ENCODE measurements around the gene ST3GAL5.
"Not testable (repeated sequence)": the region's sequence is repeated elsewhere in the genome, so short reads cannot be mapped to it uniquely, and the experiment has no call there.

ST3GAL5 gene

DNA sequence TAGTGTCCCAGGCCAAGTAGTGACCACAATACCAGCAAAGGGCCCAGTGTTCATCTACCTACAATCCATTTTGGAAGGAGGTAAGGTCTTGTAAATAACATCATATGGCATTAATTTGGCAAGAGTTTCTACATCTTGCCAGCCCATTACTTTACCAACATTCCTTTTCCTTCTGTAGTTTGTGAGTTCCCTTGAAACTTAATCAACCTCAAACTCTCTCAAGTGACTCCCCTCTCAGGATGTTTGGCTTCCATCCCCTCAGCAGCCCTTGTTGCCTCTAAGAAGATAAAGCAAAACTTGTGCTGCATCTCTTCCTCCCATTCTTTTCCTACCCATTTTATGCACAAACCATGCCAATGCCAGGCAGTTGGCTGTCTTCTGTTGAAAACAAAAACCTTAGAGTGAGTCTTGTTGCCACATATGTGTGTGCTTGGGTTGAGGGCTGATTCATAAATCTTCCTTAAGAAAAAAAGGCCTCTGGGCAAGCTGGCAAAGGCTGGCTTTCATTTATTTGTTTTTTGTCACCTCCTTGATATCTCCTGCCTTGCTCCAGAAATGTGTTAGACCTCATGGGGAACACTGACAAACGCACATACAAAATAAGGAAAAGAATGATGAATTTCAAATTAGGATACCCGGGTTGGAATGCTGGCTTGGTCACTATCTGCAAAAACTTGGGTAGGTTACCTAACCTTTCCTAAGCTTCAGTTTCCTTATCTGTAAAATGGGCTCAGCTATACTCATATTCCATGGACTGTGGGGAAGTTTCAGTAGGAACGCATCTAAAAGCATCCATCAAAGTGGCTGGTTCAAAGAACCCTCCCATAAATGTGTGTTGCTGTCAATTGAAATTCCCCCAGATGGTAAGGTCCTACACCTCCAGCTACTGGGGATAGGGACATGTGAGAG lies 29.4 kb upstream of the ST3GAL5 start:
- no peak for DNase-seq (ENCODE audit: low read depth in 2 of 2)

DNA sequence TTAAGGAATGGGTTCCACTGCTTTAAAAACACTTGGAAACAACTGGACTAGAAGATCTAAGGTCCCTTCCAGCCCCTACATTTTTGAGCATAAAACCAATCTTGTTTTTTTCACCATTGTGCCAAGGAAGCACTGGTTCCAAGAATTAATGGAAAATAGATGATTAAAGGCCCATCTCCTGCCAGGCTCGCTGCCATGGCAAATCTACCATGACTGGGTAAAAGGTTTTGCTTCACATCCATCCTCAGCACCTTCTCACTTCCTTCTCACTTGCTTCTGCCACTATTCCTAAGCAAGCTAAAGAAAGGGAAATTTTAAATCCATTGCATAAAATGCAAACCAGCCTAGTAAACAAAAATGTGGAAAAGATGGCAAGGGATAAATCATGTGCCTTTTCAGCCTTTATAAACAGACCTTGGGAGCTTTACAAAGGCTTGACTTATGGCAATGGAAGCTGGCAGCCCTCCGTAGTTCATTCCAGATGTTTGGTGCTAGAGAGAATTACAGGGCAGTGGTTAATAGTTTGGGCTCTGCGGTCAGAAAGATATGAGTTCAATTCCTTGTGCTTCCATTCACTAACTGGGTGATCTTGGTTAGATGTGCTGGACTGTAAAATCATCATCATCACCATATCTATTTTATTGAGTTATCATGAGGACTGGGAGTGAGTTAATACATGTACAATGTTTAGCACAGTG lies 27.0 kb upstream of the ST3GAL5 start:
- no peak for DNase-seq (ENCODE audit: low read depth in 2 of 2)

DNA sequence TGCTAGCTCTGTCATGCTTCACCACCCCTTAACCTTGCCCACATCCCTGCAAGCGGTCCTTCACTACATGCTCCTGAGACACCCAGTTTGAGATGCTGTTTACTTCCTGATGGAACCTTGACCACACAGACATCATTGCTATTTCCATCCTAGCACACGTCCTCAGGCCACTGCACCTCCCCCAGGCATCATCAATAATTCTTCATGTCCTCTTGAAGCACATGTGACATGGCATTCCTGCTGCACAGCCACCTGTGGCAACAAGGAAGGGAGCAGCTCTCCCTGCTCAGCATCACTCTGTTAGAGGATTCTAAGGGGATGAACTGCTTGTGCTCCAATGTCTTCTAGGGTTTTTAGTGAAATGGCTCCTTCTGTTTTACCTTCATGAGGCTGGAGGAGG lies 26.1 kb upstream of the ST3GAL5 start:
- no peak for DNase-seq (ENCODE audit: low read depth in 2 of 2)

DNA sequence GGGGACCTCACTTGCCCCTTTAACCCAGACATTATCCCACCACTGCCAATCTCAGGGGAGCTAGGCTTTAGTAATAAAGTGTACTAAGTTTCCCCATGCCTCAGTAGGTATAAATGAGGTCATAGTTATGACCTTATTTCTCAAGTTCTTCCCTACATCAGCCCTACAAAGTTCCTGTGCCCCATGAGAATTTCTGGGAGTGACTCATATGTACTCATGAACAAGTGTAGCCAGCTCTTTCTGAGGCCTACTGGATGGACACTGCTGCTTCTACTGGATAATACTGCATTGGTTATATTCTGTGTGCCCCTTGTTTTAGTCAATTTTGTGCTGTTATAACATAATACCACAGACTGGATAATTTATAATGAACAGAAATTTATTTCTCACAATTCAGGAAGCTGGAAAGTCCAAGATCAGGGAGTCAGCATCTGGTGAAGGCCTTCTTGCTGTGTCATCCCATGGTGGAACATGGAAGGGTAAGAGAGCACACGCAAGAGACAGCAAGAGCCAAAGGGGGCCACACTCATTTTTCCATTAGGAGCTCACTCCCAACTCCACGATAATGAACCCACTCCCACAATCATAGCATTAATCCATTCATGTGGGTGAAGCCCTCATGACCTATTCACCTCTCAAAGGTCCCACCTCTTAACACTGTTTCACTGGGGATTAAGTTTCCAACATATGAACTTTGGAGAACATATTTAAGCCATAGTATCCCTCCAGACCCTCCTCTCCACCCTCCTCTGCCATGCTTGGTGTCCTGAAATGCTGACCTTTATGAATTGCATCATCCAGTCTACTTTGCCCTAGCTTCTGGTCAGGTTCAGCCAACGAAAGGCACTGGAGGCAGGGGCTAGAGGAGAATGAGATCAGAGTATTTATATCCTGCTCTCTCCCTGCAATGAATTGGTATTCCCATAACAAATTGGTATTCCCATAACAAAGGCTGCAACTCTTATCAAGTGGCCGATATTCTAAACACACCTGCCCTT lies 25.4 kb upstream of the ST3GAL5 start:
- DNase-seq (ENCODE audit: low read depth in 2 of 2) = no peak

DNA sequence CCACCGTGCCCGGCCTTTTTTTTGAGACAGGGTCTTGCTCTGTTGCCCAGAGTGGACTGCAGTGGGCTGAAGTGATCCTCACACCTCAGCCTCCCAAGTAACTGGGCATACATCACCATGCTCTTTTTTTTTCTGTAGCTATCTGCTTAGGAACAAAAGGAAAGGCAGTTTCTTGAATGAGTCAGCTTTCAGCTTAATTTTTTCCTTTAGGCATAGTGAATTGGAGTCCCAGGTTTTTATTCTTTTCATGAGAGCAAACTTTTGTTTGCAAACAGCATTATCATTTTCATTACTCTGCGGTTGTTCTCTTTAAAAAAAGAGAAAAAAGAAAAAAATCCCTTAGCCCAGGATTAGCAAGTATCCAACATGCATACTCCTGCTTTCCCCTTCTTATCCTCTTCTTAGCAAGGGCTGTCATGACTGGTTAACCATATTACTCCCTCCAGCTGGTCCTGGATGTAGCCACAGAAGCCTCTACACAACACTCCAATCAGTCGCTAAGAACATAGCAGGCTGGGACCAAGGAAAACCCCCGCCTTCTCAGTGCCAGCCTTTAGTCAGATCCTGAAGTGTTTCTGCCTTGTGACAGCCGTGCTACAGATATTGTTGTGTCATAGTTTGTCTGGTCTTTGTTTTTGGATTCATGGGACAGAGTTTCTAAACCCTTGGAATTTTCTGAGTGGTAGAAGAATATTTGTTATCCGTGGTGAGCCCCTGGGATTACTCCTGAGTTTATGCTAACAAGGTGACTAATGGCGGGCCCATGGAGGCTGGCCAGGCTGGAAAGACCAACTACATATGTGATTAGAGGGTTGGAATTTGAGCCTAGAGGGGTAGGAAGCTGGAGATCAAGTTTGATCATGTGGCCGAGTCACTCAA lies 23.3 kb upstream of the ST3GAL5 start:
- DNase-seq (ENCODE audit: low read depth in 2 of 2) = no peak

DNA sequence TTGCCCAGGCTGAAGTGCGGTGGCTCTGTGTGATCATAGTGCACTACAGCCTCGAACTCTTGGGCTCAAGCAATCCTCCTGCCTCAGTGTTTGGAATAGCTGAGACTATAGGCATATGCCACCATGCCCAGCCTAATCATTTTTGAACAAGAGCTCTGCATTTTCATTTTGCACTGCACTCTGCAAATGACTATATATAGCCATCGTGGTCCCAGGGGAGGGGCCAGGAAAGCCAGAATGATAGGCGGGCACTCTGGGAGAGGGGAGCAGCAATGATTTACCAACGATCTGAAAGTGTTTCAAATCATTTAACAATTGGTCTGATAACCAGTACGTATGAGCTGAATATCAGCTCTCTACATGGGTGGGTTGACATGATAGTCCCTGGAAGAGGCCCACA lies 22.3 kb upstream of the ST3GAL5 start:
- no peak for DNase-seq (ENCODE audit: low read depth in 2 of 2)

DNA sequence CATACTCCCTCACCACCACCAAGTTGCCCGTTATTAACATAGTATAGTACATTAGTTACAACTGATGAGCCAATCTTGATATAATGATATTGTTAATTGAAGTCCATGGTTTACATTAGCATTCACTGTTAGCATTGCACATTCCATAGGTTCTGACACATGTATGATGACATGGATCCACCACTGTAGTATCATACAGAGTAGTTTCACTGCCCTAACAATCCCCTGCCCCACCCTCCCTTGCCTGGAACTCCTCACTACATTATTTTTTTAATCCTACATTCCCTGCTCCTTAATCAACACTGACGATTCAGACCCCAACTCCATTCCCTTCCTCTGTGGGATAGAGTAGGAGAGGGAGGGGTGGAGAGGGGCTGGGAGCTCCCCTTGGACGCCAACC lies 20.2 kb upstream of the ST3GAL5 start:
- DNase-seq (ENCODE audit: low read depth in 2 of 2) = no peak

DNA sequence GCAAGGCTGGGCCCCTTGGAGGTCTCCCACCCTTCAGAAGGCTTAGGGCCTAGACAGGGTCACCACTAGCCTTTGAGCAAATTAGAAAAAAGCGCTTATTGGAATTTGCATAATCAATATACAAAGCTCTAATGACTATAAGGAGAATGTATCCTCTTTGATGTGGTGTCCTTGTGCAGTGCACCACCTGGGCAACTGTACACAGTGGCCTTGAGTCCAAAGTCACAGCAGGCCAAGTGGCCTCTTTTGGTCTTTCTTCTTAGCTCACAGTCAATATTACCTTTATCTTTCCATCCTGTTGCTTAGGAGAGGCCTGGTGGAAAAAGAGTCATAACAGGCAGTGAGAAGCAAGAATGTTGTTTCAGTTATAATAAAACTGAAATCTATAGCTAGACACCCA lies 19.7 kb upstream of the ST3GAL5 start:
- no peak for DNase-seq (ENCODE audit: low read depth in 2 of 2)

DNA sequence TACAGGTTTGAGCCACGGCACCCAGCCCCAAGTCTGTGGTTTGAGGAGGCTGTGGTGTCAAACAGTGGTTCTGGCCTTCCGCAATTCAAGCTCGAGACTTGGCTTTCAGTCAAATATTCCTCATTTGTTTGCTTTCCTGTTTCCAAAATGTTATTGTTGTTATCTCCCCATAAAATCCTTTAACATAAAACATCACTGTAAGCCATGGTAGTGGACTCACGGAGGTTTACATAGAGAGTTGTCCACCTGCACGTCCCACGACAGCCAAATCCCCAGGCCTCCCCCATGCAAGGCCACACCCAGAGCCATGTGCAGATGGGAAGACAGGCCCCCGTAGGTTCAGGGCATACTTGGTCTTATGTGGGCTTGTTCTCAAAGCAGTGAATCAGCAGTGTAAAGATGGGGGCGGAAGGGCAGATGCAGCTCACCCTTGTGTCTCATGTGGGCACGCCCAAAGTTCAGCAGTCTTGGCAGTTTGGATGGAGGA lies 18.9 kb upstream of the ST3GAL5 start:
- no peak for DNase-seq (ENCODE audit: low read depth in 2 of 2)

DNA sequence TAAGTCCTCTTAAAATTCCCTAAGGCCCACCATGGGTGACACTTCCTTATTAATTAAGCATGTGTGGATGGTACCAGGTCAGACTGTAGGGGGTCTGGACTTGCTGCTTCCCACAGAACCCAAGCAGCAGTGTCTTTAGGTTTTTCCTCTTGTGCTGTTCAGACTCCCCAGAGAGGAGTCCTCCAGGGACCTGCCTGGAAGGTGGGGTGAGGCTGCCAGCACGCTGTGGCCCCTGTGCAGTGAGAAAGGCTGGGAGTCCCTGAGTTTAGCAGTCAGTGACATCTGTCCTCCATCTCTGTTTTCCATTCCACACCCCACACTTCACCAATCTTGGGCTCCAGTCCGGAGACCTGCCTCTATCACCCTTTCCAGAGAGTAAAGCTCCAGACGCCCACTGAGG lies 18.0 kb upstream of the ST3GAL5 start:
- DNase-seq (ENCODE audit: low read depth in 2 of 2) = no peak

DNA sequence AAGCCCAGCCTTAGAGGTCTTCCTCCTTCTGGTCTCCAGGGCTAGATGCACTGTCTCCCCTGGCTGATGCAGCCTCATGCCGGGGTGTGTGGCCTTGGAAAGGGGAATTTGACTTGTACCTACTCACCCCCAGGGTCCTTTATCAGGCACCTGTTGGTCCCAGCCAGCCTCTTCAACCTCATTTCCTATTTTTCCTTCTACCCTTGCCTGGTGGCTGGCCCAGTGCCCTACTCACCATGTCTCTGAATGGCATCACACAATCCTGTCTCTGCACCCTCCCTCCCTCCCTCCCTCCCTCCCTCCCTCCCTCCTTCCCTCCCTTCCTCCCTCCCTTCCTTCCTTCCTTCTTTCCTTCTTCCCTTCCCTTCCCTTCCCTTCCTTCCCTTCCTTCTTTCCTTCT lies 17.1 kb upstream of the ST3GAL5 start:
- DNase-seq (ENCODE audit: low read depth in 2 of 2) = no peak

DNA sequence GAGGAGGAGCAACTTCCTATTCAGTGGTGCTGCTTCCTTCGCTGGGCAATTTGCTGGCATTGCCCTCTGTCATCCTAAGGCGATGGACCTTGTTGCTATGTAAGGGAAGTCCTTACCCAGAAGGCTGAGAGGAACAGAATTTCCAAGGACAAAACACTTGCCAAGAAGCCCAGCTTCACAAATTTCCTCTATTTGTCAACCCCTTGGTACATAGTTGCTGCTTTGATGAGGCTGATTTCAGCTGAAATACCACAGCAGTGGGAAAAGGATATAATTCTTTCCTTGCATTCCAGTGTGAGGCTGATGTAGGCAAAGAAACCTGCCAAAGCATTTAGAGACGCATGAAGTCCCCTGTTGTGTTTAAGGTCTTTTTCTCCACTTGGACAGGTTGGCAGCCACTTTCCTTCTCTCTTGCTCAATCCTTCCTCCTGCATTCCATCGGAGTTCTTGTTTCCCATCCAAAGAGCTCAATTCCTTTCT lies 16.4 kb upstream of the ST3GAL5 start:
- DNase-seq (ENCODE audit: low read depth in 2 of 2) = no peak

DNA sequence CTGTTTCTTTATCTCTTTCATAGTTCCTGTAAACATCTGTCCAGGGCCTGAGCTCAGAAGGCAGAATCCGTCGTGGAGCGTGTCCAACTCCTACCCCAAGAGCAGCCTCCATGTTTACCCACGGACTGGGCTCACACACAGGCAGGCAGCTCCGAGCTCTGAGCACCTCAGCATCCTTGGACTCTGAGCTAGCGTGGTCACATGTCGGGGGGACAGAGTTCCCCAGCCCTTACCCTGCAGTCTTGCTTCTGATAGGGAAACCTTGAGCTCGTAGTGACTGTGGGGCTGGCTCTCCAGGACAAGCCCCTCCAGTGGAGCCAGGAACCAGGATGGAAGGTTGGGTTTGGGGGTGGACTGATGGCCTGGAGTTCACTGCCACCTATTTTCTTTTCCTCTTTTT lies 15.1 kb upstream of the ST3GAL5 start:
- DNase-seq (ENCODE audit: low read depth in 2 of 2) = no peak

DNA sequence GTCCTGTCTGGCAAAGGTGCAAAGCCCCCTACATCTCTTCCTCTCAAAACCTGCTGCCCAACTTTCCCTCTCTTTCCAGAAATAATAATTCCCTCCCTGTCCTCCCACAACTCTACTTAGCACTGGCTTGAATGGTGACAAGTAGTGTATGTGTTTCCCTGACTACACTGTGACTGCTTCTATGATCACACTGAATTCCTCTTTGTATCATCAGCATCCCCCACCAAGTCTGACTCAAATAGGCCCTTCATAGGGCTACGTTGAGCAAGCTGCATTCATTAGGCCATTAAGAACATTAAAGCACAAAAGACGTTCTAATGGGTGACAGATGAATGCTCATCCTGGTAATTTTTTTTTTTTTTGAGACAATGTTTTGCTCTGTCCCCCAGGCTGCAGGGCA lies 13.7 kb upstream of the ST3GAL5 start:
- DNase-seq (ENCODE audit: low read depth in 2 of 2) = no peak

DNA sequence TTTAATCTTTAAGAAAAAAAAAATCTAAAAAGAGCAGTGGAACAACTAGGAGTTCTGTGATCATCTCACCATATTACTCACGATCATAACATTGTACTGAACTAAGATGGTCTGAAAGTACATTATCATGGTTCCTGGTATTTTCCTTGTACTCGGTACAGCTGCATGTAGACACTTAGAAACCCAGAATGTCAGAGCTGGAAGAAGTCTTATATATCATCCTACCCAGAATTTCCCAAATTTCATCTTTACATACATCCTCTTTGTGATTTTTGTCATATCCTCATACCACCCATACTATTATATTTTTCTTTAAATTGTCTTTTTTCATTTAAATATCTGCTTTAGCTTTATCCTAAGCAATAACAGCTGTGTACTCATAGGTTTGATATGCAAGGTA lies 12.4 kb upstream of the ST3GAL5 start:
- no peak for DNase-seq (ENCODE audit: low read depth in 2 of 2)

DNA sequence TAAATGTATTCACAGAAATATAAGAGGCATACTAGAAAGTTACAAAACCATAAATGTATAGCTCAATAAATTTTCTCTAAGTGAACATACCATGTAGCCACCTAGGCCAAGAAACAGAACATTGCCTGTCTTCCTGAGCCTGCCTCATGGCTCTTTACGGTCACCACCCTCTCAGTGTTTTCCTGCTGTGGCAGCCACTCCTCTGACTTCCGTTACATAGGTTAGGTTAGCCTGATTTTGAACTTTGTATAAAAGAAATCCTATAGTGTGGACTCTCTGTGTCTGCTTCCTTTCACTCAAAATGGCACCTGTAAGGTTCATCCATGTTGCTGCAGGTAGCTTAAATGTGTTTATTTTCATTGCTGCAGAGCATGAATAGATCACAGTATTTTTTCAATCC lies 11.6 kb upstream of the ST3GAL5 start:
- no peak for DNase-seq (ENCODE audit: low read depth in 2 of 2)

DNA sequence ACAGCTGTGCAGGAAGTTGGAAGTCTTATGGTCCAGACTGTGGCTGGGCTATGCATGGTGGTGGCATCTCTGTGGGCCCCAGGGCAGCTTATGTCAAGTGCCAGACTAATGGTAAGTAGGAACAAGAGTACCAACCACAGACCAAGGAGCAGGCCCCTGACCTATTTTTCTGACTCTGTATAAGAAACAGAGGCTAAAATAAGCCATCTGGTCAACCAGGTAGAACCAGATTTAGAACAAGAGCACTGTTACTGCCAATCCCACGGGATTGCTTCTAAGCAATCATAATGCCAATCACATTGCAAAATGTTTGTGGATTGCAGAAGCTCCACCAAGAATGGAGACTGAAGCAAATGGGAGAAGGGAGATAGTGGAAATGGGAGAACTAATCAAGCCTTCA lies 11.1 kb upstream of the ST3GAL5 start:
- no peak for DNase-seq (ENCODE audit: low read depth in 2 of 2)

DNA sequence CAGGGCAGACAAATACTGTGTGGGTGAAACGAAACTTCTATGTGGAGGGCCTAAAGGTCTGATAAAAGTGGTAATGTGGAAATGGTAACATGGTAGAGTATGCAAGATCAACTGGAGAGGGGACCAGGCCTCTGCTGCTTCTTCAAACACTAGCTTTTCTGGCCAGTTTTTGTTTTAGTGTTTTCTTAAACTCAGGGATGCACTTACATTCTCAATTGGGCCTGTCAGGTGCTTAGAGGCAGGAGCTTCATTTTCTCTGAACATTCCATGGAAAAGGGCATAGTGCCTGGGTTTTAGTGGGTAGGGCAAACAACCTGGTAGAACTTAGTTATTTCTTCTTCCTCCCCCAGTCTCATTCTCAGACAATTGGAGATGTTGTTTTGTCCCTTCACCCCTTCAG lies 10.5 kb upstream of the ST3GAL5 start:
- DNase-seq (ENCODE audit: low read depth in 2 of 2) = no peak

DNA sequence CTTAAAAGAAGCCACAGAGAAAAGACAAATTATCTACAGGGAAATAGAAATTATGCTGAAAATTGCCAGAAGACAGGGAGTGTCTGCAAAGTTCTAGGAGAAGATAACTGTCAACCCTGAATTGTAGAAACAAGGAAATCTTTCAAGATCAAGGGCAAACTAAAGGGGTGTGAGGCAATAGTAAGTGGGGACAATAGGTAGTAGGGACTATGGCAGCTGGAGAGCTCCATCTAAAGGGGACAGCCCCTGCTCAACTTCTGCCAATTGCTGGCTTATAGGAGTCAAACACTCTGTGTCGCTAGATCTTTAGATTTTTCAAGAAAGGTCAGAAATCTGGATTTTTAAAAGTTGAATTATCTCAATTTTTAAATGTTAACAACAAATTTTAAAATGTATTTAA lies 10.1 kb upstream of the ST3GAL5 start:
- no peak for DNase-seq (ENCODE audit: low read depth in 2 of 2)

DNA sequence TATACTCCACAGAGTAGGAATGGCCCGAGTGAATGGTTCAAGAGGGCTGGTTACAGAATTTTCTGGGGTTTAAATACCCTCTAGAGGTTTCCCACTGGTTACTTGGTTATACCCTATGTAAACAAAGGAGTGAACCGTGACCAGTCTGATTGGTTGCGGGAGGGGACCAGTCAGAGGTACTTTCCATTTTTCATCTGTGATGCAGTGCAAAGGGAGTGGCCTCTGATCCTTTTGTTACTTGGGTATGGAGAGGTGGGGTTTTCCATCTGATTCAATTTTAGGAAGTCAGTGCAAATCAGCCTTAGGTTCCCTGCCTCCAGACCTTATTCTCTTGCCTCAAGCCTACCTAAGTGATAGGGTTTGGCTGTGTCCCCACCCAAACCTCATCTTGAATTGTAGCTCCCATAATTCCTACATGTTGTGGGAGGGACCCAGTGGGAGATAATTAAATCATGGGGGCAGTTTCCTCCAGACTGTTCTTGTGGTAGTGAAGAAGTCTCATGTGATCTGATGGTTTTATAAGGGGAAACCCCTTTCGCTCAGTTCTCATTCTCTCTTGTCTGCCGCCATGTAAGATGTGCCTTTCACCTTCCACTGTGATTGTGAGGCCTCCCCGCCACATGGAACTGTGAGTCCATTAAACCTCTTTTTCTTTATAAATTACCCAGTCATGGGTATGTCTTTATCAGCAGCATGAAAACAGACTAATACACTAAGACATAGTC lies 5.9 kb upstream of the ST3GAL5 start:
- DNase-seq (ENCODE audit: low read depth in 2 of 2) = not testable (repeated sequence)

Data from stimulated activated CD4-positive, alpha-beta T cell treated with anti-CD3 and anti-CD28 coated beads, Interleukin-12 subunit alpha, Interleukin-12 subunit beta, amount 100 ng/mL, for 24 hours (primary cell).